Activated B cell treated with CpG ODN at 0.5 μM for 24 hours (primary cell): ENCODE results near the gene LPP. TPM values are rescaled to one million over a fixed set of nuclear protein-coding genes. Genes with fewer than 3 reads are reported as not detected.

ENCODE experiments used
- ATAC-seq: fragments of 200-7000 bp; cut with Tn5 transposase; one replicate; pipeline ENCODE4 v1.10.0; 2021; ENCODE audit warnings: low read depth, mild to moderate bottlenecking, moderate library complexity
- CTCF ChIA-PET: fragments of 350-600 bp; sonication (Branson Sonifier 250); formaldehyde crosslinking; loops from one replicate; lab custom pipeline; 2021; ENCODE audit warnings: antibody characterized with exemption; lab: Charles Lee
- POLR2A ChIA-PET: fragments of 350-600 bp; sonication (Branson Sonifier 250); formaldehyde crosslinking; loops from one replicate; lab custom pipeline; 2021; ENCODE audit warnings: antibody characterized with exemption; lab: Charles Lee
- DNase-seq: peaks from one replicate; pipeline ENCODE4 v3.0.0; 2022
- H3K27ac Mint-ChIP-seq: one replicate; pipeline ENCODE4 v1.8.0; 2020; ENCODE audit warnings: mixed read lengths
- H3K27me3 Mint-ChIP-seq: one replicate; pipeline ENCODE4 v1.8.0; 2021; ENCODE audit warnings: mixed read lengths
- H3K36me3 Mint-ChIP-seq: one replicate; pipeline ENCODE4 v1.8.0; 2021; ENCODE audit warnings: low read depth, mixed read lengths
- H3K4me1 Mint-ChIP-seq: one replicate; pipeline ENCODE4 v1.8.0; 2021; ENCODE audit warnings: mixed read lengths
- H3K4me3 Mint-ChIP-seq: one replicate; pipeline ENCODE4 v1.8.0; 2020; ENCODE audit warnings: mild to moderate bottlenecking, mixed read lengths
- H3K9me3 Mint-ChIP-seq: one replicate; pipeline ENCODE4 v1.8.0; 2020; ENCODE audit warnings: mixed read lengths
- CTCF ChIP-seq: fragments of 200-600 bp; IDR thresholded peaks from one replicate; pipeline ENCODE4 v1.8.0; 2022; ENCODE audit warnings: antibody characterized with exemption, mild to moderate bottlenecking
- intact Hi-C: fragments of 100-400 bp; cut with micrococcal nuclease; formaldehyde crosslinking; loops from one replicate; pipeline ENCODE4 v1.15.1; 2024
- total RNA-seq: library from RNA; stranded (reverse); gene quantifications from 2 replicates; pipeline ENCODE4 v1.2.3, GENCODE V29; 2022

The LPP gene
- total RNA-seq, 1 donor from 2014 or later: 60.1 TPM

DNA sequence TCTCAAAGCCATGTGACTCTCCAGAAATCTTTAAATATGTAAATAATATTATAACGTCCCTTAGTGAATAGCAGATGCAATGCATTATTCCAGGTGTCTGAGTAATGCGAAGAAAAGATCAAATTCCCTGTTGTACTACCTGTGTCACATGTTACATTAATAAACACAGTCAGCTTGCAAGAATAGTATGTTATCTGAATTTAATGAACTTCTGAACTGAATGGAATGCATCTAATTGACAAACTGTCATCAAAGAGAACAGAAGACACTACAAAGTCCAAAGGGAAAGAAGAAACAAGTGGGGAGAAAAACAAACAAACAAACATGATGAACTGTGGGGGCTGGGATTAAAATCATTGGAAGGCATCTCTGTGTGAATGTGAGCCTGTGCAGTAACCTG lies 508.8 kb downstream of the LPP start:
- ChIA-PET CTCF (interaction anchor here (0.7 kb wide), 1 partner anchor 130 kb away, joined by 3 read pairs; no protein-coding TSS in a partner anchor), POLR2A (interaction anchor here (0.6 kb wide), 1 partner anchor 9 kb away, joined by 3 read pairs; no protein-coding TSS in a partner anchor)
- Mint-ChIP-seq H3K4me3 (no peak overlapping the region), H3K36me3 (no peaks in the 10 kb centered on the region), H3K4me1 (no peaks in the 10 kb centered on the region), H3K9me3 (no peaks in the 10 kb centered on the region), H3K27ac (no peak overlapping the region), H3K27me3 (no peaks in the 10 kb centered on the region)
- ATAC-seq (no peak), DNase-seq (no peak)
- no peak for TF ChIP-seq CTCF
- intact Hi-C loops: no loop called here

GRCh38 chr3:188663839-188664238 lies 509.9 kb downstream of the LPP start:
- no peak overlapping the region for H3K4me3 Mint-ChIP-seq
- no peaks in the 10 kb centered on the region for H3K4me1 Mint-ChIP-seq
- ATAC-seq: no peak
- ChIA-PET CTCF (interaction anchor here (0.6 to 1.5 kb wide), 6 partner anchors 9 to 925 kb away, joined by 3 to 6 read pairs (median 4); no protein-coding TSS in a partner anchor), POLR2A (interaction anchor here (0.6 to 0.8 kb wide), 2 partner anchors 9 to 233 kb away, joined by 3 to 4 read pairs; no protein-coding TSS in a partner anchor)
- no peak for DNase-seq
- no peak for TF ChIP-seq CTCF
- H3K27ac Mint-ChIP-seq: no peak overlapping the region
- H3K27me3 Mint-ChIP-seq: no peaks in the 10 kb centered on the region
- H3K9me3 Mint-ChIP-seq: no peaks in the 10 kb centered on the region
- intact Hi-C loops: loop anchor here (2.0 kb wide), 2 partner anchors 17 to 921 kb away; no protein-coding TSS in a partner anchor
- peaks cover 1% of the 10 kb centered on the region for H3K36me3 Mint-ChIP-seq

- Mint-ChIP-seq H3K4me1 (no peaks in the 10 kb centered on the region), H3K27me3 (no peaks in the 10 kb centered on the region), H3K9me3 (no peaks in the 10 kb centered on the region), H3K27ac (no peak overlapping the region), H3K36me3 (peaks cover 4% of the 10 kb centered on the region), H3K4me3 (no peak overlapping the region)
- intact Hi-C loops: loop anchor here (2.0 kb wide), 2 partner anchors 18 to 922 kb away; no protein-coding TSS in a partner anchor
- no peak for TF ChIP-seq CTCF
- no peak for ATAC-seq
- POLR2A ChIA-PET: interaction anchor here (0.6 to 0.7 kb wide), 2 partner anchors 234 to 243 kb away, joined by 3 read pairs; no protein-coding TSS in a partner anchor
- CTCF ChIA-PET: interaction anchor here (0.7 to 1.5 kb wide), 6 partner anchors 10 to 926 kb away, joined by 3 to 6 read pairs (median 4); no protein-coding TSS in a partner anchor
- DNase-seq: no peak
Observed at GRCh38 chr3:188664795-188665194, 510.8 kb downstream of the LPP start.

DNA sequence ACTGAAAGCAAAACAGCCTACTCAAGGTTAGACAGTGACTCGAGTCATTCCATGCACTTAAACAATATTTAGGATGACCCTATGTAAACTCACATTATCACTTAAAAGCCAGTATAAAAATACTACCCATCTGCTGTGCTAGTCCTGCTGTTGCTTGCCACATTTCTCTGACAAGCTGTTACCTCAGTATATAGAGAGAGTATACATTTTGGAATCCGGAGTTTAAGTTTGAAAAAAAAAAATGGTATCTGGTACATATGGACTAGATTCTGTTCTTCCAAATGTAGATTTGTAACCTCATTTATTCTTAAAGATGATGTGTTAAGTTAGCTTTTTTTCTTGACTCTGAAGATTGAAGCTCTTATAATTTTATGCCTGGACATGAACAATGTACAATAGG lies 514.0 kb downstream of the LPP start:
- TF ChIP-seq CTCF: no peak
- no peak overlapping the region for H3K4me3 Mint-ChIP-seq
- ATAC-seq (no peak), DNase-seq (no peak)
- H3K27ac Mint-ChIP-seq: no peak overlapping the region
- ChIA-PET POLR2A (interaction anchor here (1.0 kb wide), 1 partner anchor 84 kb away, joined by 5 read pairs; no protein-coding TSS in a partner anchor), CTCF (interaction anchor here (0.6 to 0.7 kb wide), 2 partner anchors 288 to 927 kb away, joined by 3 read pairs; no protein-coding TSS in a partner anchor)
- peaks cover 15% of the 10 kb centered on the region for H3K4me1 Mint-ChIP-seq
- no peaks in the 10 kb centered on the region for H3K27me3 Mint-ChIP-seq
- no peaks in the 10 kb centered on the region for H3K9me3 Mint-ChIP-seq
- H3K36me3 Mint-ChIP-seq: peaks cover 10% of the 10 kb centered on the region
- intact Hi-C loops: no loop called here

- no peak for DNase-seq
- ChIA-PET CTCF (no interaction called here), POLR2A (no interaction called here)
- TF ChIP-seq CTCF: no peak
- peaks cover 15% of the 10 kb centered on the region for H3K4me1 Mint-ChIP-seq
- H3K27me3 Mint-ChIP-seq: no peaks in the 10 kb centered on the region
- intact Hi-C loops: no loop called here
- H3K4me3 Mint-ChIP-seq: no peak overlapping the region
- no peaks in the 10 kb centered on the region for H3K9me3 Mint-ChIP-seq
- H3K27ac Mint-ChIP-seq: no peak overlapping the region
- peaks cover 10% of the 10 kb centered on the region for H3K36me3 Mint-ChIP-seq
- no peak for ATAC-seq
Observed at GRCh38 chr3:188670446-188670845, 516.5 kb downstream of the LPP start.
